Gastroesophageal sphincter (tissue), 4 donors: ENCODE measurements around the gene WWC1. TPM values are rescaled to one million over a fixed set of nuclear protein-coding genes. Genes with fewer than 3 reads are reported as not detected.
A peak's percentile ranks its signal among the peaks of the same experiment; 100 is the strongest.

Source experiments
- ATAC-seq: fragments of 150-250 bp; one replicate; pipeline ENCODE4 v1.9.1; 2016; ENCODE audit warnings: mild to moderate bottlenecking, moderate library complexity
- H3K27ac ChIP-seq, 4 donors: fragments of 200-600 bp; sonication (generic) in 3 of 4; 1 replicate in 3 of 4; 2 replicates in 1 of 4; pipeline ENCODE4 v1.5.1; 2016 to 2019
- H3K27me3 ChIP-seq: fragments of 200-600 bp; sonication (generic); one replicate; pipeline ENCODE4 v1.5.1; 2019
- H3K36me3 ChIP-seq, 2 donors: fragments of 200-600 bp; sonication (generic); one replicate each; pipeline ENCODE4 v1.5.1; 2019; ENCODE audit warnings: control low read depth in 1 of 2
- H3K4me1 ChIP-seq, 3 donors: fragments of 200-600 bp; sonication (generic); 1 replicate in 2 of 3; 2 replicates in 1 of 3; pipeline ENCODE4 v1.5.1; 2016 to 2019; ENCODE audit warnings: control low read depth in 2 of 3
- H3K4me3 ChIP-seq, 2 donors: fragments of 200-600 bp; sonication (generic); one replicate each; pipeline ENCODE4 v1.5.1; 2019; ENCODE audit warnings: mild to moderate bottlenecking in 1 of 2, moderate library complexity in 1 of 2
- H3K9me3 ChIP-seq, 3 donors: fragments of 200-600 bp; sonication (generic); one replicate each; pipeline ENCODE4 v1.5.1; 2017 to 2019; ENCODE audit warnings: control low read depth in 2 of 3
- EP300 ChIP-seq: sonication (generic); formaldehyde crosslinking; IDR thresholded peaks from one replicate; pipeline ENCODE4 v1.6.1; 2017; ENCODE audit warnings: antibody characterized with exemption, mild to moderate bottlenecking
- POLR2A ChIP-seq, 2 donors: fragments of 450-650 bp; IDR thresholded peaks; one replicate each; pipeline ENCODE4 v1.6.1; 2017; ENCODE audit warnings: antibody characterized with exemption in 2 of 2, mild to moderate bottlenecking in 2 of 2, moderate library complexity in 1 of 2
- POLR2AphosphoS5 ChIP-seq: sonication (generic); formaldehyde crosslinking; IDR thresholded peaks from one replicate; pipeline ENCODE4 v1.6.1; 2017; ENCODE audit warnings: antibody characterized with exemption
- WGBS, 2 donors: methylation state at CpG; one replicate each; pipeline ENCODE4 v1.1.5; 2018; ENCODE audit warnings: low coverage in 1 of 2; 5-methylcytosine and 5-hydroxymethylcytosine counted together
- total RNA-seq, 4 donors: library from RNA; depleted of rRNA; stranded (reverse); fragments of >200 nt; gene quantifications; one replicate each; pipeline ENCODE4 v1.1.0, GENCODE V29; 2016
- TF ChIP-seq, protein P1 (sequence below), 4 experiments: fragments of 200-600 bp in 2 of 4; fragments of 450-650 bp in 2 of 4; sonication (generic) in 1 of 4; IDR thresholded peaks; one replicate each; pipeline ENCODE4 v1.5.1; 2017 to 2019; ENCODE audit warnings: antibody characterized with exemption in 4 of 4, mild to moderate bottlenecking in 2 of 4, moderate library complexity in 2 of 4

The WWC1 gene
- total RNA-seq, 4 donors from 2014 or later: 0.67 to 6.9 (median 3.8) TPM

DNA sequence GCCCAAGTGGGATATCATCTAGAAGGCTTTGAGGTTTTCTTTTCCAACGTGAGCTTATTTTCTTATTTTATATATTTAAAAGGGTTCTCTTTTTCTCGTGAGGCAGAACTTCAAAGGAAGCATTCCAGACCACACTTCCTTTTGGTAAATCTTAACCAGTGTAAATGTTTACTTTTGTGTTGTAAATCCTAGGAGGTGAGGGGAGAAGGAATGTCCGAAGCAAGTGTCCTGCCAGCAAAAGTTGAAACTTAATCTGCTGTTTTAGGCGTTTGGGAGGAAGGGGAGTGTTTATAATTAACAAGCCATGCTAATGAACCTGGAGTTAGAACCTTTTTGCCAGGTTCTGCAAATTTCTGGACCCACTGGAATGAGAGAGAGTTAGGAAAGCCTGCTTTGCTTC, 37.9 kb downstream of the WWC1 start:
- TF ChIP-seq POLR2A (IDR thresholded peaks at IDR 0.05): no peak
- TF ChIP-seq EP300: no peak
- TF ChIP-seq, protein P1, sequence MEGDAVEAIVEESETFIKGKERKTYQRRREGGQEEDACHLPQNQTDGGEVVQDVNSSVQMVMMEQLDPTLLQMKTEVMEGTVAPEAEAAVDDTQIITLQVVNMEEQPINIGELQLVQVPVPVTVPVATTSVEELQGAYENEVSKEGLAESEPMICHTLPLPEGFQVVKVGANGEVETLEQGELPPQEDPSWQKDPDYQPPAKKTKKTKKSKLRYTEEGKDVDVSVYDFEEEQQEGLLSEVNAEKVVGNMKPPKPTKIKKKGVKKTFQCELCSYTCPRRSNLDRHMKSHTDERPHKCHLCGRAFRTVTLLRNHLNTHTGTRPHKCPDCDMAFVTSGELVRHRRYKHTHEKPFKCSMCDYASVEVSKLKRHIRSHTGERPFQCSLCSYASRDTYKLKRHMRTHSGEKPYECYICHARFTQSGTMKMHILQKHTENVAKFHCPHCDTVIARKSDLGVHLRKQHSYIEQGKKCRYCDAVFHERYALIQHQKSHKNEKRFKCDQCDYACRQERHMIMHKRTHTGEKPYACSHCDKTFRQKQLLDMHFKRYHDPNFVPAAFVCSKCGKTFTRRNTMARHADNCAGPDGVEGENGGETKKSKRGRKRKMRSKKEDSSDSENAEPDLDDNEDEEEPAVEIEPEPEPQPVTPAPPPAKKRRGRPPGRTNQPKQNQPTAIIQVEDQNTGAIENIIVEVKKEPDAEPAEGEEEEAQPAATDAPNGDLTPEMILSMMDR (IDR thresholded peaks at IDR 0.05): no peak
- no peak for TF ChIP-seq POLR2AphosphoS5

DNA sequence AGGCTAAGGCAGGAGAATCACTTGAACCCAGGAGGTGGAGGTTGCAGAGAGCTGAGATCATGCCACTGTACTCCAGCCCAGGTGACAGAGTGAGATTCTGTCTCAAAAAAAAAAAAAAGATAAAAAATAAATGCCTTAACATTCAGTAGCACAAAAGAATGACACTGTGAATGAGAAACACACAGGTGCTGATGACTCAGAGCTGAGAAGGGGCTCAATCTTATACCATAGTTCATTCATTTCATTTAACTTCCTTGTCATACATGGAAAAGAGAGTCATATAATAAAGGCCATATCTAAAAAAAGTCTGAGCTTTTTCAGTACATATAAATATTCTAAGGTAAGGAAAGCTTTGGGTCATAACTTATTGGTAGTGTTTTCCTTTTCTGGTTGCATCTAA, 40.6 kb downstream of the WWC1 start:
- H3K4me1 ChIP-seq: peaks cover 0 to 30% (median 0%) of the 10 kb centered on the region in 3 donors
- no peak overlapping the region for H3K4me3 ChIP-seq
- H3K27me3 ChIP-seq: no peaks in the 10 kb centered on the region
- ATAC-seq: no peak
- H3K27ac ChIP-seq: no peak overlapping the region
- no peaks in the 10 kb centered on the region for H3K36me3 ChIP-seq
- TF ChIP-seq EP300 (no peak), POLR2AphosphoS5 (no peak)
- TF ChIP-seq, protein P1 (IDR thresholded peaks at IDR 0.05): no peak
- no peaks in the 10 kb centered on the region for H3K9me3 ChIP-seq

More for the DNA sequence above, 37.9 kb downstream of the WWC1 start:
- H3K27ac ChIP-seq: no peak overlapping the region
- H3K4me3 ChIP-seq: no peak overlapping the region
- 2 to 3% methylated on average over 3 to 4 of the region's 4 CpGs for WGBS, 2 donors
- no peak for ATAC-seq
- peaks cover 0 to 20% (median 0%) of the 10 kb centered on the region in 3 donors for H3K4me1 ChIP-seq
- H3K36me3 ChIP-seq: no peaks in the 10 kb centered on the region
- no peaks in the 10 kb centered on the region for H3K27me3 ChIP-seq
- H3K9me3 ChIP-seq: no peaks in the 10 kb centered on the region

DNA sequence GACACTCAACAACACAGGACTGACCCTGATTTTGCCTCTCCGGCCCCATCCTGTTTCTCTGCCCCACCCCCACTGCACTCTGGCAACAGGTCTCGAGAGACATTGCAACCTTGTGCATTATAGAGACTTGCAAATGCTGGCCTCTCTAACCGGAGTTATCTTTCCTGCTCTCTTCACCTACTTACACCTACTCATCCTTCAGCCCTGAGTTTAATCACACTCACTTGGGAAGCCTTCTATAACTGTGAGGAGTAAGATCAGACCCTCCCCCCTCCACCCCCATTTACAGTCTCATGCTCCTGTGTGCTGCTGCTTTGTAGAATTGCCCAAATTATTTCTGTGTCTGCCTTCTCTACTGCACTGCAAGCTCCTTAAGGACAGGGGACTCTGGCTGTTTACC, 42.8 kb downstream of the WWC1 start:
- H3K4me3 ChIP-seq: no peak overlapping the region
- peaks cover 0 to 21% (median 0%) of the 10 kb centered on the region in 3 donors for H3K4me1 ChIP-seq
- TF ChIP-seq, protein P1 (IDR thresholded peaks at IDR 0.05): no peak
- TF ChIP-seq POLR2AphosphoS5 (no peak), EP300 (no peak), POLR2A (IDR thresholded peaks at IDR 0.05) (no peak)
- WGBS, 2 donors: 40 to 47% methylated on average over 3 of the region's 3 CpGs
- no peak overlapping the region for H3K27ac ChIP-seq
- H3K9me3 ChIP-seq: no peaks in the 10 kb centered on the region
- no peaks in the 10 kb centered on the region for H3K36me3 ChIP-seq
- no peak for ATAC-seq
- no peaks in the 10 kb centered on the region for H3K27me3 ChIP-seq

DNA sequence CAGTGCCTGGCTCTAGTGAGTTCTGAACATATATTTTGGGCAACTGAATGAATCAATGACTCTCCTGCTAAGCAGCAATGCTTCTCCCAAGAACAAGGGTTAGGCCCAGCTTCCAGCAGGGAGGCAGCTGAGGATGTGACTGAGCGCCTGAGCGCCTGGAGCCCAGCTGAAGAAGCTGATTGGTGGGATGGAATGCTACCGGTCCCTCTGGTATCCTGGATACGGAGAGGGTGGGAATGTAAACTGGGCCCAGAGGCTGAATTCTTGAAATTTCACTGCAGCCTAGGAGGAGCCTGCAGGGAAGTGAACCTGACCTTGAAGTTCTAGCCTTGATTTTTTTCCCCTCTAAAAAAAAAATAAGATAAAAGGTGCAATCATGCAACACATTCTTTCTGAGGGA, 43.2 kb downstream of the WWC1 start:
- no peak overlapping the region for H3K27ac ChIP-seq
- H3K27me3 ChIP-seq: no peaks in the 10 kb centered on the region
- no peak overlapping the region for H3K4me3 ChIP-seq
- TF ChIP-seq POLR2AphosphoS5 (no peak), POLR2A (IDR thresholded peaks at IDR 0.05) (no peak), EP300 (no peak)
- TF ChIP-seq, protein P1 (IDR thresholded peaks at IDR 0.05): no peak
- 10% methylated on average over 2 of the region's 4 CpGs; no CpG with 5 or more reads in 1 of the 2 donors for WGBS, 2 donors
- no peaks in the 10 kb centered on the region for H3K9me3 ChIP-seq
- peaks cover 0 to 17% (median 0%) of the 10 kb centered on the region in 3 donors for H3K4me1 ChIP-seq
- H3K36me3 ChIP-seq: no peaks in the 10 kb centered on the region
- peak; percentile 57 for ATAC-seq

DNA sequence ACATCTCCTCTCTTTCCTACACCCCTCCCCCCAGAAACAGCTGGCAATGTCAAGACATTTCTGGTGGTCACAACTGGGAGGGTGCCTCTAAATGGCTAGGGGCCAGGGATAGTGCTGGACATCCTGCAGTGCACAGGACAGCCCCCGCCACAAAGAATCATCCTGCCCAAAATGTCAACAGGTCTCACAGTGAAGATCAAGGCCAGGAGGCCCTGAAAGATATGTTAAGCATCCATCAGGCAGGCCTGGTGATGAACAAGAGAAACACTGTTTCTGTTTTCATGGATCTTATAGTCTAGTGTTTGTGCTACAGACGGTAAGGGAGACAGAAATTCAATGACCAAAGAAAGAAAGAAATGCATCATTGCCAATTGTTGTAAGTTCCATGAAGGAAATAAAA, 45.9 kb downstream of the WWC1 start:
- no peak overlapping the region for H3K4me3 ChIP-seq
- WGBS, 2 donors: 86% methylated on average over 1 of the region's 2 CpGs; no CpG with 5 or more reads in 1 of the 2 donors
- H3K27me3 ChIP-seq: no peaks in the 10 kb centered on the region
- TF ChIP-seq EP300: no peak
- no peak for TF ChIP-seq POLR2AphosphoS5
- TF ChIP-seq, protein P1 (IDR thresholded peaks at IDR 0.05): no peak
- no peak for TF ChIP-seq POLR2A (IDR thresholded peaks at IDR 0.05)
- peaks cover 0 to 13% (median 0%) of the 10 kb centered on the region in 3 donors for H3K4me1 ChIP-seq
- ATAC-seq: no peak
- H3K27ac ChIP-seq: no peak overlapping the region
- H3K36me3 ChIP-seq: no peaks in the 10 kb centered on the region
- H3K9me3 ChIP-seq: no peaks in the 10 kb centered on the region
